Mucosa of gallbladder (tissue), 1 donor: ENCODE measurements around the gene KLKB1. TPM values are rescaled to one million over a fixed set of nuclear protein-coding genes. Genes with fewer than 3 reads are reported as not detected.
A peak's percentile ranks its signal among the peaks of the same experiment; 100 is the strongest.
"Not testable (repeated sequence)": the region's sequence is repeated elsewhere in the genome, so short reads cannot be mapped to it uniquely, and the experiment has no call there.

Experiments used
- DNase-seq: peaks from one replicate; pipeline ENCODE4 v3.0.0-alpha.2; 2020; ENCODE audit warnings: low spot score
- total RNA-seq: library from RNA; stranded (reverse); gene quantifications from one replicate; pipeline ENCODE4 v1.2.1, GENCODE V29; 2021
- donor health status: DM: no; HTN: no; CAD: no.

Gene KLKB1
- total RNA-seq, 1 donor from 2014 or later, result 3.7 TPM

DNA sequence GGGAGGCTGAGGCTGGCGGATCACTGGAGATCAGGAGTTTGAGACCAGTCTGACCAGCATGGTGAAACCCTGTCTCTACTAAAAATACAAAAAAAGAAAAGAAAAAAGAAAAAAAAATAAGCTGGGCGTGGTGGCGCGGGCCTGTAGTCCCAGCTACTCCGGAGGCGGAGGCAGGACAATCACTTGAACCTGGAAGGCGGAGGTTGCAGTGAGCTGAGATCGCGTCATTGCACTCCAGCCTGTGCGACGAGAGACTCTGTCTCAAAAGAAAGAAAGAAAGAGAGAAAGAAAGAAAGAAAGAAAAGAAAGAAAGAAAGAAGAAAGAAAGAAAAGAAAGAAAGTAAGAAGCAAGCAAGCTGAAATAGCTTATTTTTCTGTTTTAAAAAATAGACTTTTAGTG, 37.9 kb downstream of the KLKB1 start:
- DNase-seq, result not testable (repeated sequence)

GRCh38 chr4:186265683-186266652, 38.7 kb downstream of the KLKB1 start, which contains the start of gene F11:
TSS of gene F11 (plus strand) at chr4:186266189. CDS start at chr4:186267137, 948 bp downstream.
- DNase-seq, result peak; percentile 59

- peak; percentile 29 for DNase-seq
Measured at GRCh38 chr4:186266729-186267456, 39.6 kb downstream of the KLKB1 start.

- DNase-seq, result no peak
Measured at GRCh38 chr4:186271081-186271678, 43.9 kb downstream of the KLKB1 start.

- no peak for DNase-seq
Measured at GRCh38 chr4:186272699-186273391, 45.5 kb downstream of the KLKB1 start.

GRCh38 chr4:186273392-186273789, 46.1 kb downstream of the KLKB1 start:
- not testable (repeated sequence) for DNase-seq

DNA sequence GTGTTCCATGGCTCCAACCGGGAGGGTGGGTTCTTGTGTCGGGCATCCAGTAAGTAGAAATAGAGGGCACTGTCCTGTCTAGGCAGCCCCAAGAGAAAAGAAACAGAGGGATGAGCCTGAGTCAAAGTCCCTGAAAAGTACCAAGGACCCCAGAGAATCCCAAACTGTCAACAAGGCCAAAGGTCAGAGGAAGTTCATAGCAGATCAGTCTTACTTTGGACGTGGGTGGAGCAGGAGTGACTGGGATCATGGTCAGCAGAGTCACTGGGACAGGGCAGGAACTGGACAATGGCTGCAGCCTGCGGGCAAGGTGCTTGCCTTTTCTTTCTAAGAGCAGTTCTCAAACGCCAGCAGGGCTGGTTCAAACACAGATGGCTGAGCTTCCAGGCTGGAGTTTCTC, 56.0 kb downstream of the KLKB1 start:
- DNase-seq, result no peak

DNA sequence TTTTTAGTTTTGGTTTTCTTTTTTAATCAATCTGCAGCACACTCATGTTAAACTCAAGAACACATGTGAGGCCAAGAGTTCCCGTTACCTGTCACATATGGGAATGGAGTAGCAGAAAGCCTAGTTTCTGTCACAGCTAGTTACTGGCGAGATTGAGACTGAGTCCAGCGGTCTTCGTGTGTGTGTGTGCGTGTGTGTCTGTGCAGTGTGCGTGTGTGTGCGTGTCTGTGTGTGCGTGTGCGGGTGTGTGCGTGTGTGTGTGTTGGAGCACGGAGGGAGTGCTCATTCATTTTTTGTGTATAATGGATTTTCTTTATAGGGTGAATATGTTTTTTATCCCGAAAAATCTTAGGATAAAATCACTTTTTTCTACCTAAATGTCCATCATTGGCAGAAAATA, 57.8 kb downstream of the KLKB1 start:
- DNase-seq, result no peak

- no peak for DNase-seq
Measured at GRCh38 chr4:186286581-186286980, 59.3 kb downstream of the KLKB1 start.

DNA sequence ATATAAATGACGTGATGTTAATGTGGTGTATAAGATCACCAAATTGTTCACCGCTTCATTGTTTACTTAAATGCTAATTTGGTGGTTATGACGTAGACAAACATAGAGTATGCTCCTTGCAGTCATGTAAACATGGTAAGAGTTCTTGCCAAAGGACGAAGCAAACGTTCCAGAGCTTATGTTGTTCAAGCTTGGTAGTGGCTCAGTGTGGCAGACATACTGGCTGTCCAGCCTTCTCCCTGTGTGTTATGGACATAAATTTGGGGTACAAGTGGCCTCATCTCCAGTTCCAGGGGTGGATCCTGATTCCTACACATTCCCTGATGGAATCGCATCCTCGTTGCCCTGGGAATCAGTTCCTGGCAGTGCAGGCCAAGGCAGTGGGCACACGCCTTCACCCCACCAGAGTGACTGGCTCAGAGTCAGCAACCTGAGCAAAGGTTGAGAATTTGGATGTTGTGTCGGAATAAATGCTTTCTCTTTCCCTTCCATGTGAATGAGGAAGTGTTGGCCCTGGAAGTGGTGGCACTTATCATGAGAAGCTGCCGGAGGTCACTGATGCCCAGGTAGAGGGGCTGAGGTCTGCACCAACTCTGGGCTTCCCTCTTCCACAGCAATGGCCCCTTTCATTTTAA, 64.1 kb downstream of the KLKB1 start:
- DNase-seq, result no peak

DNA sequence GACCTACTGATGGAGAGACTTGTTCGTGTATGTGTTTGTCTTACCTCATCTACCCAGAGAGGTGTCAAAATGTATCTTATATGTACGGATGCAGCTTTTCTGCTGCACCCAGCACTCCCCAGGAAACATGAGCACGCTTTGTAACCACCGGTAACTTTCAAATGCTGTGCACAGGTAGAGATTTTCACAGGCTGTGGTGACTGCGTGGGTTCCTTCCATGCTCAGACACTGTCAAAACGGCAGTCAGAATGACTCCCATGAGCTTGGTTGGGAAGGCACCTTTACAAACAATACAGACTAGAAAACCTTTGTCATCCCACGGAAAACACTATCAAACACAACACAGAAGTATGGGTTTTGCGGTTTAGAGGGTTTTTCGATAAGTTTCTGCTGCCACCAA, 66.9 kb downstream of the KLKB1 start:
- no peak for DNase-seq

GRCh38 chr4:186296481-186296880, 69.2 kb downstream of the KLKB1 start:
- peak; percentile 33 for DNase-seq

DNA sequence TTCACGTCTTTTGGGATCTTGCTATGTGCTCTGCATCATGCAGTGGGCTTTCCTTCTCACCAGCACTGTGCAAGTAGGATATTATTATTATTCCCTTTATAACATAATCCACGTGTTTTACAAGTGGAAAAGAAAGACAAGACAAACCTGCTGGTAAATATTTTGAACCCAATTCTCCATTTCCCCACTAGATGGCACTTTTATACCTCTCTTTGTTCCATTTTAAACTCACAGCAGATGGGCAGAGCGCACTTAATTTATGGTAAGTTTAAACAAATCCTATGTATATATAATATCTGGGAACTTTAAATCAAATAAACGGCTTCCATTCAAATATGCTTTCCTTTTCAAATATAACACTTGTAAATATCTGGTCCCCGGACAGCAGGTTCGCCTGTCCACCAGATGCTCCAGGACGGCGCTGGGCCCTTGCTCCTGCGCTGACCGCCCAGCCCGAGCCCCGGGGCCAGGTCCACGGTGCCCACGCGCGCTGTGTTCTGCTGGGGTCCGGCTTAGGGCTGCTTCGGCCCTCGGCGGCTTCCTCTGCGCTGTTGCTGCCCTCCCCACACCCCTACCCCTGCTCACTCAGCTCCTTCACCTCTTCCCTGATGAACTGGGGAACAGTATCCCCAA, 69.8 kb downstream of the KLKB1 start:
- no peak for DNase-seq

DNA sequence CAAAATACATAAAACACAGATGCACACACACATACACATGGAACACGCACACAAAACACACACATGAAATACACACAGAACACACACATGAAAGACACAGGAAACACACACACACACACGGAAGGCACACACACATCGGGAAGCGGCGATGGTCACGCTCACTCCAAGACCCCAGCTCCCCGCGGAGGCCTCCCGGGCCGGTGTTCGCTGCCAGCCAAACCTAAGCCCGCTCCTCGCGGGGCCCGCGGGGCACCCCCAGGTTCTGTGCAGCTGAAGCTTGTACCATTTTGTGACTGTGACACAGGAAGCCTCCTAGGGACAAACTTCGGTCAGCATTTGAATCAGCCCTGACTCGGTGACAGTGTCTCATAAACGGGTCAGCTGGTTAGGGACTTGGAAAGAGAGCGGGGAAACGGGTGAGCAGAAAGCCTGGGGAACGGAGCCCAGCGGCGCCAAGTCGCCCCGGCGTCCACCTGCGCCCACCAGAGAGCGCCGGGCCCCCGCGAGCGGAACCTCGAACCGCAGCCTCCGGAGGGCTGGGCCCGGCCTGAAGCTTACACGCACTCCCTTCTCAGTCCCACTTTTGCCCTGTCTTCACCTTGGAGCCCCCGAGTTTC, 70.8 kb downstream of the KLKB1 start:
- no peak for DNase-seq

- DNase-seq, result no peak
Measured at GRCh38 chr4:186299291-186299690, 72.0 kb downstream of the KLKB1 start.

DNA sequence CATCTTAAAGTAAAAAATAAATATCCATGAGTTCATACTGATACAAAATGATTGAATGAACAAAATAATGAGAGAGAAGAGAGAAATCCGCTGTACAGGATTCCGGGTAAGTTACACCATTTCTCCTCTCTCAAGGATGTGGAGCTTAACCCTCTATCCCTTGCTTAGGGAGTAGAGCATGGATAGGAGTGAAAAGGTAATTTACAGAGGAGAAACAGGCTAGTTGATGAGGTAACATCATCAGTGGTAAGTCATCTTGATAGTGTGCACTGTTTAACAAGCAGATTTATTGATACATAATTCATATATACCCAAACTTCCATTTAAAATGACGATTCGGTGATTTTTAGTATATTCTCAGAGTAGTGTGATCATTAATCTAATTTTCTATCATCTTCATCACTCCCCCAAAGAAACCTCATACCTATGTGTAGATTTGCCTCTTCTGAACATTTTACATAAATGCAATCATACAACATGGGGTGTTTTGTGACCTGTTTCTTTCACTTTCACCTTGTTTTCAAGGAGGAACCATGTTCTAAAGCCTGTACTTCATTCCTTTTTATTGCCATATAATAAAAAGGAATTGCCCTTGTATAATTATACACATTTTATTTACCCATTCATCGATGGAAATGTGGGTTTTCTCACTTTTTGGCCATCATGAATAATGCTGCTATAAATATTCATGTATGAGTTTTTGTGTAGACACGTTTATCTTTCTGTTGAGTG, 73.5 kb downstream of the KLKB1 start:
- DNase-seq, result no peak

GRCh38 chr4:186304216-186304615, 76.9 kb downstream of the KLKB1 start:
- no peak for DNase-seq

DNA sequence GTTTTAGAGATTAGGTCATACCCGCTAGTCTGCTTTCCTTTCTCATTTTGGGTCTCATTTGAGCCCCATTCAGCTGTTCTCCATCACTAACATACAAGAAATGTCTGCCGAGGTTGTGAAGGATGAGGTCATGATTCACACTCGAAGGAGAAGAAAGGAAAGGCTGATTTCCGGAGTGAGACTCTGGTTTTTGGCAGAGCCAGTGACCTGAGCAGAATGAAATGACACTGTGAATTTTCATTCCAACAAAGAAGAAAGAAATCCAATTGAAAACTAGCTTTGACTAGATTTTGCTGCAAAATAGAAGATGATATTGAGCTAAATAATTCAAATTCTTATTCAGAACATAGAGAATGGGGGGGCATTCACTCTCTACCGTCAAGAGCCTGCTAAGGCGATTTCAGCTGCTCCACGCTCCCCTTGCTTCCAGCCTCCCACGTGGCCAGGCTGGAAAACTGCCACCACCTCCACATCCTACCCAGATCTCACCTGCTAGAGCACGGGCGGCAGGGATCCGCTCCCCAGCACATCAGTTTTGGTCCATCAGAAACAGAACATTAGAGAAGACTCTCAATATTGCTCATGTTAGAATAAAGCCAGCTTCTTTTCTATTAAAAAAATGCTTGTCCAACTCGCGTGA, 77.7 kb downstream of the KLKB1 start:
- no peak for DNase-seq

DNA sequence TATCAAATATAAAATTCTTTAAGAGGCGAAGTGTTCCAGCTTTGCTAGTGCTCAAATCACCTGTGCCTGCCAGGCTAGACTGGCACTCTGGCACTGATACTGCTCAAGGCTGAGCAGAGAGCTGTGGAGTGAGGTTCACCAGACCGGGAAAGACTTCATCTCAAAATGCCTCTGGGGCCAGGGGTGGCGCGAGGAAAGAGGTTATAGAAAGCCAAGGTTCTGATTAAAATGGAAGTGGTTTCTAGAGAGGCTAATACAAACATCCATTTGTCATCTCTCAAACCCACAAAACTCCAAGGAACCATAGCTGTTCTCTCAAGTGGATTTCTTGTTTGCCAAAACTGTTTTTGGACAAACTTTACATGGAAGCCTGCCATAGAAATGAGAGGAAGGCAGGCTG, 80.2 kb downstream of the KLKB1 start:
- DNase-seq, result no peak
